HEK293 (cell line): ENCODE data around the gene NPPB.

ENCODE experiments used
- CTCF ChIA-PET: fragments of 350-600 bp; formaldehyde crosslinking; extraction: SDS; loops from one replicate; lab custom pipeline; 2021; ENCODE audit warnings: antibody characterized with exemption; lab: Yijun Ruan, JAX
- POLR2A ChIA-PET: fragments of 300-600 bp; formaldehyde crosslinking; extraction: SDS; loops from one replicate; lab custom pipeline; 2020; ENCODE audit warnings: antibody characterized with exemption, inconsistent platforms; lab: Yijun Ruan, JAX
- H3K27ac ChIP-seq: fragments of 200-500 bp; sonication (Bioruptor generic); 2 replicates; pipeline ENCODE4 v1.5.1; 2014; ENCODE audit warnings: low read depth, low read length, control low read depth, inconsistent platforms; ENCODE audit errors: extremely low read depth
- H3K36me3 ChIP-seq, 2 experiments: fragments of 200-500 bp in 1 of 2; sonication (Bioruptor generic) in 1 of 2; 1 replicate in 1 of 2; 2 replicates in 1 of 2; pipeline ENCODE4 v1.5.1; 2014 to 2017; ENCODE audit warnings: inconsistent platforms in 2 of 2, low read length in 2 of 2; ENCODE audit not compliant: control insufficient read depth in 2 of 2, insufficient read depth in 1 of 2
- H3K4me1 ChIP-seq: fragments of 200-500 bp; sonication (Bioruptor generic); 2 replicates; pipeline ENCODE4 v1.5.1; 2014; ENCODE audit warnings: mild to moderate bottlenecking, low read length, inconsistent platforms; ENCODE audit not compliant: control insufficient read depth, insufficient read depth
- H3K4me3 ChIP-seq: 2 replicates; pipeline ENCODE4 v1.5.1; 2011; ENCODE audit warnings: low read depth, mild to moderate bottlenecking, control low read depth, low read length, moderate library complexity
- H3K9me3 ChIP-seq: fragments of 200-500 bp; sonication (Bioruptor generic); 2 replicates; pipeline ENCODE4 v1.5.1; 2014; ENCODE audit warnings: low read depth, low read length, inconsistent platforms; ENCODE audit not compliant: control insufficient read depth, insufficient read depth
- GFI1B ChIP-seq: fragments of 450-650 bp; formaldehyde crosslinking; IDR thresholded peaks from 2 replicates; pipeline ENCODE4 v1.5.1; 2016; ENCODE audit warnings: missing biosample characterization, missing genetic modification characterization
- GLI4 ChIP-seq: fragments of 450-650 bp; formaldehyde crosslinking; IDR thresholded peaks from 2 replicates; pipeline ENCODE4 v1.5.1; 2016; ENCODE audit warnings: missing biosample characterization, missing genetic modification characterization
- KLF10 ChIP-seq: fragments of 450-650 bp; IDR thresholded peaks from 2 replicates; pipeline ENCODE4 v1.5.1; 2018; ENCODE audit warnings: missing biosample characterization, mild to moderate bottlenecking, missing genetic modification characterization
- OVOL3 ChIP-seq: fragments of 450-650 bp; formaldehyde crosslinking; IDR thresholded peaks from 2 replicates; pipeline ENCODE4 v1.5.1; 2016; ENCODE audit warnings: missing biosample characterization, missing genetic modification characterization
- PRDM2 ChIP-seq: fragments of 450-650 bp; formaldehyde crosslinking; IDR thresholded peaks from 2 replicates; pipeline ENCODE4 v1.5.1; 2016; ENCODE audit warnings: missing biosample characterization, missing genetic modification characterization, borderline replicate concordance
- SETDB1 ChIP-seq: IDR thresholded peaks from one replicate; pipeline ENCODE4 v1.6.1; 2017; ENCODE audit warnings: mild to moderate bottlenecking, low read length, moderate library complexity, mixed read lengths; ENCODE audit not compliant: insufficient read length
- TCF7L2 ChIP-seq: IDR thresholded peaks from 2 replicates; pipeline ENCODE4 v1.6.1; 2011; ENCODE audit warnings: low read depth, mild to moderate bottlenecking, inconsistent platforms, low read length, moderate library complexity, borderline replicate concordance
- ZIC2 ChIP-seq: fragments of 450-650 bp; formaldehyde crosslinking; IDR thresholded peaks from 2 replicates; pipeline ENCODE4 v1.5.1; 2016; ENCODE audit warnings: missing biosample characterization, missing genetic modification characterization
- ZNF174 ChIP-seq: fragments of 450-650 bp; formaldehyde crosslinking; IDR thresholded peaks from 2 replicates; pipeline ENCODE4 v1.5.0; 2017; ENCODE audit warnings: missing biosample characterization, mild to moderate bottlenecking, missing genetic modification characterization
- ZNF266 ChIP-seq: fragments of 450-650 bp; formaldehyde crosslinking; IDR thresholded peaks from 2 replicates; pipeline ENCODE4 v1.5.1; 2016; ENCODE audit warnings: missing biosample characterization, missing genetic modification characterization, low read depth
- ZNF324 ChIP-seq: fragments of 450-650 bp; formaldehyde crosslinking; IDR thresholded peaks from 2 replicates; pipeline ENCODE4 v1.5.1; 2016; ENCODE audit warnings: missing biosample characterization, missing genetic modification characterization
- ZNF391 ChIP-seq: fragments of 450-650 bp; formaldehyde crosslinking; IDR thresholded peaks from 2 replicates; pipeline ENCODE4 v1.5.1; 2016; ENCODE audit warnings: low read depth, missing biosample characterization, missing genetic modification characterization, borderline replicate concordance
- ZNF544 ChIP-seq: fragments of 450-650 bp; formaldehyde crosslinking; IDR thresholded peaks from 2 replicates; pipeline ENCODE4 v1.5.0; 2017; ENCODE audit warnings: missing biosample characterization, missing genetic modification characterization
- ZNF560 ChIP-seq: fragments of 450-650 bp; formaldehyde crosslinking; IDR thresholded peaks from 2 replicates; pipeline ENCODE4 v1.5.1; 2017; ENCODE audit warnings: missing biosample characterization, missing genetic modification characterization, borderline replicate concordance
- ZNF561 ChIP-seq: fragments of 450-650 bp; IDR thresholded peaks from 2 replicates; pipeline ENCODE4 v1.5.1; 2018; ENCODE audit warnings: missing biosample characterization, missing genetic modification characterization, borderline replicate concordance
- ZNF585B ChIP-seq: fragments of 450-650 bp; formaldehyde crosslinking; IDR thresholded peaks from 2 replicates; pipeline ENCODE4 v1.5.1; 2016; ENCODE audit warnings: missing biosample characterization, missing genetic modification characterization
- ZNF629 ChIP-seq: fragments of 450-650 bp; formaldehyde crosslinking; IDR thresholded peaks from 2 replicates; pipeline ENCODE4 v1.5.1; 2017; ENCODE audit warnings: missing biosample characterization, missing genetic modification characterization
- ZNF664 ChIP-seq: fragments of 450-650 bp; formaldehyde crosslinking; IDR thresholded peaks from 2 replicates; pipeline ENCODE4 v1.5.1; 2016; ENCODE audit warnings: missing biosample characterization, missing genetic modification characterization
- ZNF776 ChIP-seq: fragments of 450-650 bp; formaldehyde crosslinking; IDR thresholded peaks from 2 replicates; pipeline ENCODE4 v1.5.0; 2017; ENCODE audit warnings: missing biosample characterization, missing genetic modification characterization, borderline replicate concordance
- ZNF843 ChIP-seq: fragments of 450-650 bp; formaldehyde crosslinking; IDR thresholded peaks from 2 replicates; pipeline ENCODE4 v1.5.1; 2016; ENCODE audit warnings: missing biosample characterization, missing genetic modification characterization
- ZXDB ChIP-seq: fragments of 450-650 bp; formaldehyde crosslinking; IDR thresholded peaks from 2 replicates; pipeline ENCODE4 v1.5.1; 2016; ENCODE audit warnings: missing biosample characterization, missing genetic modification characterization
- TF ChIP-seq, protein P1 (sequence below): fragments of 450-650 bp; formaldehyde crosslinking; IDR thresholded peaks from 2 replicates; pipeline ENCODE4 v1.5.1; 2016; ENCODE audit warnings: missing biosample characterization, missing genetic modification characterization, low read depth
- TF ChIP-seq, protein P2 (sequence below): fragments of 450-650 bp; IDR thresholded peaks from 2 replicates; pipeline ENCODE4 v1.5.1; 2018; ENCODE audit warnings: missing biosample characterization, missing genetic modification characterization

The NPPB gene

DNA sequence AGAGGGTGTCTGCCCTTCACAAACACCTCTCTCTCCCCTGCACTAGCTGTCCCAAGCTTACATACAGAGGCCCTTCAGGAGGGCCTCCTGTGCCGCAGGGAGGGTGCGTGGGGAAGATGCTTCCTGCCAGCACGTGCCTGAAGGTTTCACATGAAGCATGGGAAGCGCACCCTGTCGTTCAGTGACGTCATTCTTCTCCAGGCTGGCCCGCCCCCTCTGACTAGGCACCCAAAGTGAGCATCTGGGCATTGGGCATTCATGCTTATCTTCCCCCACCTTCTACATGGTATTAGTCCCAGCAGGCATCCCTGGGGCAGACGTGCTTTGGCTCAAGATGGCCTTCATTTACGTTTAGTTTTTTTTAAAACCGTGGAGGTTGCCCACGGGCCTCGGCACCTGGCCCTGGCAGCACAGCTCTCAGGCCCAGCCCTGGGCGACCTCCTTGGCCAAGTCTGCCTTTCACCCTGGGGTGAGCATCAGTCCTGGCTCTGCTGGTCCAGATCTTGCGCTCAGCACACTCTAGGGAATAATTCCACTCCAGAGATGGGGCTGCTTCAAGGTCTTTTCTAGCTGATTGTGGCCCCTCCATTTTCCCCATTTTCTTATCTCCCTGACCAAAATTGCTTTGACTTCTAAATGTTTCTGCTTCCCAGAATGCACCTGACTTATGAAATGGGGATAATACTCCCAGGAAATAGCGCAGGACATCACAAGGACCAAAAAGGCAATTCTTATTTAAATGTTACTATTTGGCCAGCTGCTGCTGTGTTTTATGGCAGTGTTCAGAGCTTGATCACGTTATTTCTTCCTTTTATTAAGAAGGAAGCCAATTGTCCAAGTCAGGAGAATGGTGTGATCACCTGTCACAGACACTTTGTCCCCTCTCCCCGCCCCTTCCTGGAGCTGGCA is 17.2 kb downstream of the NPPB start:
- Histone ChIP-seq H3K27ac (no peak overlapping the region), H3K4me1 (no peaks in the 10 kb centered on the region), H3K36me3 (peaks cover 5 to 88% of the 10 kb centered on the region in 2 experiments; a peak in 2 of 3 replicates), H3K9me3 (no peaks in the 10 kb centered on the region), H3K4me3 (no peak overlapping the region)
- TF ChIP-seq SETDB1 = no peak
- no peak for TF ChIP-seq ZNF629 (tag by site-specific recombination)
- 0 out of 2 replicates have a peak, but pooled peaks have one; percentile 21 for TF ChIP-seq ZIC2 (tag by site-specific recombination)
- TF ChIP-seq, protein P1, sequence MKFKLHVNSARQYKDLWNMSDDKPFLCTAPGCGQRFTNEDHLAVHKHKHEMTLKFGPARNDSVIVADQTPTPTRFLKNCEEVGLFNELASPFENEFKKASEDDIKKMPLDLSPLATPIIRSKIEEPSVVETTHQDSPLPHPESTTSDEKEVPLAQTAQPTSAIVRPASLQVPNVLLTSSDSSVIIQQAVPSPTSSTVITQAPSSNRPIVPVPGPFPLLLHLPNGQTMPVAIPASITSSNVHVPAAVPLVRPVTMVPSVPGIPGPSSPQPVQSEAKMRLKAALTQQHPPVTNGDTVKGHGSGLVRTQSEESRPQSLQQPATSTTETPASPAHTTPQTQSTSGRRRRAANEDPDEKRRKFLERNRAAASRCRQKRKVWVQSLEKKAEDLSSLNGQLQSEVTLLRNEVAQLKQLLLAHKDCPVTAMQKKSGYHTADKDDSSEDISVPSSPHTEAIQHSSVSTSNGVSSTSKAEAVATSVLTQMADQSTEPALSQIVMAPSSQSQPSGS (tag by site-specific recombination) = peak; percentile 30; the same call in 1 of the 2 replicates
- TF ChIP-seq ZNF561 (tag by site-specific recombination) = no peak
- no peak for TF ChIP-seq PRDM2
- CTCF ChIA-PET = interaction anchor here (0.8 to 12.5 kb wide), 8 partner anchors 10 to 189 kb away, joined by 3 to 114 read pairs (median 4); no protein-coding TSS in a partner anchor
- POLR2A ChIA-PET = interaction anchor here (3.6 kb wide), 1 partner anchor 66 kb away, joined by 14 read pairs; no protein-coding TSS in a partner anchor

DNA sequence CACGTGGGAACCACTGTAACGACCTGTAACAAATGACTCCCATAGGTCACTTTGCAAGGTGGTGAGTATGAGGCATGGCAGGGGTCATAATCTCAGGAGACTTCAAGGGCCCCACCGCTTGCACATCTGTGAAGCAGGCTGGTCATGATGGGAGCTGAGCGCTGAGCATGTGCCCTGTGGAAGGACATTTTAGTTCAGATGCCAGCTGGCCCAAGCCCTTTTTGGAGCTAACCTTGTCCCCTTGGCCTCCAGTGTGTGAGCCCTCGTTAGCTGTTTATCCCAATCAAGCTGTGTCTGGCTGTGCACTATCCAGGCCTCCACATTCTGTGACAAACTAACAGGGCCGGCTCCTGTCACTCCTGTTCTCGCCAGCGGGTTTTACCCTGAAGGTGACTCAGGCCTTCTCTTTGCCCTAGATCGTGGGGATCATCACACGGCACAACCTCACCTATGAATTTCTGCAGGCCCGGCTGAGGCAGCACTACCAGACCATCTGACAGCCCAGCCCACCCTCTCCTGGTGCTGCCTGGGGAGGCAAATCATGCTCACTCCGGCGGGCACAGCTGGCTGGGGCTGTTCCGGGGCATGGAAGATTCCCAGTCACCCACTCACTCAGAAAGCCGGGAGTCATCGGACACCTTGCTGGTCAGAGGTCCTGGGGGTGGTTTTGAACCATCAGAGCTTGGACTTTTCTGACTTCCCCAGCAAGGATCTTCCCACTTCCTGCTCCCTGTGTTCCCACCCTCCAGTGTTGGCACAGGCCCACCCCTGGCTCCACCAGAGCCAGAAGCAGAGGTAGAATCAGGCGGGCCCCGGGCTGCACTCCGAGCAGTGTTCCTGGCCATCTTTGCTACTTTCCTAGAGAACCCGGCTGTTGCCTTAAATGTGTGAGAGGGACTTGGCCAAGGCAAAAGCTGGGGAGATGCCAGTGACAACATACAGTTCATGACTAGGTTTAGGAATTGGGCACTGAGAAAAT is 18.7 kb downstream of the NPPB start:
- Histone ChIP-seq H3K27ac (no peak overlapping the region), H3K36me3 (peaks cover 5 to 97% of the 10 kb centered on the region in 2 experiments; a peak in 2 of 3 replicates), H3K4me1 (no peaks in the 10 kb centered on the region), H3K9me3 (no peaks in the 10 kb centered on the region), H3K4me3 (no peak overlapping the region)
- ChIA-PET POLR2A (interaction anchor here (0.6 to 3.6 kb wide), 2 partner anchors 68 to 1338 kb away, joined by 6 to 14 read pairs; no protein-coding TSS in a partner anchor), CTCF (interaction anchor here (0.6 to 12.5 kb wide), 12 partner anchors 13 to 802 kb away, joined by 3 to 114 read pairs (median 4); no protein-coding TSS in a partner anchor)
- TF ChIP-seq ZNF544 (no peak), ZNF560 (no peak), ZNF266 (tag by site-specific recombination) (no peak), ZNF391 (tag by site-specific recombination) (no peak), ZXDB (no peak), TCF7L2 (no peak), ZNF324 (tag by site-specific recombination) (no peak), ZNF174 (no peak), ZNF843 (tag by site-specific recombination) (no peak), GFI1B (tag by site-specific recombination) (no peak), GLI4 (tag by site-specific recombination) (no peak), KLF10 (tag by site-specific recombination) (no peak), ZNF585B (tag by site-specific recombination) (no peak), ZNF776 (tag by site-specific recombination) (no peak), OVOL3 (tag by site-specific recombination) (no peak), ZNF664 (tag by site-specific recombination) (no peak)
- TF ChIP-seq, protein P2, sequence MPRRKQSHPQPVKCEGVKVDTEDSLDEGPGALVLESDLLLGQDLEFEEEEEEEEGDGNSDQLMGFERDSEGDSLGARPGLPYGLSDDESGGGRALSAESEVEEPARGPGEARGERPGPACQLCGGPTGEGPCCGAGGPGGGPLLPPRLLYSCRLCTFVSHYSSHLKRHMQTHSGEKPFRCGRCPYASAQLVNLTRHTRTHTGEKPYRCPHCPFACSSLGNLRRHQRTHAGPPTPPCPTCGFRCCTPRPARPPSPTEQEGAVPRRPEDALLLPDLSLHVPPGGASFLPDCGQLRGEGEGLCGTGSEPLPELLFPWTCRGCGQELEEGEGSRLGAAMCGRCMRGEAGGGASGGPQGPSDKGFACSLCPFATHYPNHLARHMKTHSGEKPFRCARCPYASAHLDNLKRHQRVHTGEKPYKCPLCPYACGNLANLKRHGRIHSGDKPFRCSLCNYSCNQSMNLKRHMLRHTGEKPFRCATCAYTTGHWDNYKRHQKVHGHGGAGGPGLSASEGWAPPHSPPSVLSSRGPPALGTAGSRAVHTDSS (tag by site-specific recombination) = no peak
